ENCODE results near the gene FAM193A. TPM values are rescaled to one million over a fixed set of nuclear protein-coding genes. Genes with fewer than 3 reads are reported as not detected.
"Not testable (repeated sequence)": the region's sequence is repeated elsewhere in the genome, so short reads cannot be mapped to it uniquely, and the experiment has no call there.

FAM193A gene
- polyA plus RNA-seq, 6 donors from 2014 or later = 1.5 to 5.9 (median 2.2) TPM

- H3K4me1 Mint-ChIP-seq = peaks cover 20 to 35% (median 33%) of the 10 kb centered on the region in 3 donors
- no peak for DNase-seq
- peaks cover 0 to 5% of the 10 kb centered on the region in 2 donors for H3K36me3 Mint-ChIP-seq
- no peaks in the 10 kb centered on the region for H3K27me3 Mint-ChIP-seq
- H3K27ac Mint-ChIP-seq = peak overlapping the region in 3 of 6 donors; percentile 22 to 24 (median 24)
- no peak overlapping the region for H3K4me3 Mint-ChIP-seq
- no peak for ATAC-seq (ENCODE audit: low read depth in 2 of 2)
- H3K9me3 Mint-ChIP-seq = no peaks in the 10 kb centered on the region
These were observed 29.2 kb upstream of the FAM193A start for GRCh38 chr4:2507259-2507658.

DNA sequence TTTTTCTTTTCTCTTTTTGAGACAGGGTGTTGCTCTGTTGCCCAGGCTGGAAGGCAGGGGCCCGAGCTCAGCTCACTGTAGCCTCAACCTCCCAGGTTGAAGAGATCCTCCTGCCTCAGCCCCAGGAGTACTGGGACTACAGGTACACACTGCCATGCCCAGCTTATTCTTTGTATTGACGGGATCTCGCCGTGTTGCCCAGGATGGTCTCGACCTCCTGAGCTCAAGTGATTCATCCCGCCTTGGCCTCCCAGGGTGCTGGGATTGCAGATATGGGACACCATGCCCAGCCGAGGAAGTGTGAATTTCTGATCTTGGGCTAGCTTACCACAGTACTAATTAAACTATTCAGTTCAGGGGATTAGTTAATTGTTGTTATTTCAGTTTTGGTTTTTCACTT, 28.6 kb upstream of the FAM193A start:
- Mint-ChIP-seq H3K4me1 (peaks cover 21 to 36% (median 33%) of the 10 kb centered on the region in 3 donors), H3K27ac (no peak overlapping the region), H3K36me3 (peaks cover 0 to 7% of the 10 kb centered on the region in 2 donors), H3K9me3 (no peaks in the 10 kb centered on the region), H3K4me3 (no peak overlapping the region), H3K27me3 (no peaks in the 10 kb centered on the region)
- ATAC-seq (ENCODE audit: low read depth in 2 of 2) = no peak
- DNase-seq = no peak

- DNase-seq = no peak
- Mint-ChIP-seq H3K36me3 (peaks cover 5 to 14% of the 10 kb centered on the region in 2 donors), H3K4me1 (peaks cover 21 to 36% (median 31%) of the 10 kb centered on the region in 3 donors), H3K27me3 (no peaks in the 10 kb centered on the region), H3K4me3 (no peak overlapping the region), H3K9me3 (no peaks in the 10 kb centered on the region), H3K27ac (peak overlapping the region in 5 of 6 donors; percentile 21 to 90 (median 61))
- ATAC-seq (ENCODE audit: low read depth in 2 of 2) = peak in 1 of 2 donors; percentile 9
These were observed 25.8 kb upstream of the FAM193A start for GRCh38 chr4:2510351-2511259.

- H3K27me3 Mint-ChIP-seq = no peaks in the 10 kb centered on the region
- peak overlapping the region in 5 of 6 donors; percentile 68 to 93 (median 82) for H3K27ac Mint-ChIP-seq
- ATAC-seq (ENCODE audit: low read depth in 2 of 2) (peak; percentile 61 to 73), DNase-seq (no peak)
- H3K36me3 Mint-ChIP-seq = peaks cover 5 to 14% of the 10 kb centered on the region in 2 donors
- peaks cover 21 to 33% (median 33%) of the 10 kb centered on the region in 3 donors for H3K4me1 Mint-ChIP-seq
- peak overlapping the region in 3 of 8 donors; percentile 15 to 47 (median 47) for H3K4me3 Mint-ChIP-seq
- H3K9me3 Mint-ChIP-seq = no peaks in the 10 kb centered on the region
These were observed 24.8 kb upstream of the FAM193A start for GRCh38 chr4:2511645-2512131.

DNA sequence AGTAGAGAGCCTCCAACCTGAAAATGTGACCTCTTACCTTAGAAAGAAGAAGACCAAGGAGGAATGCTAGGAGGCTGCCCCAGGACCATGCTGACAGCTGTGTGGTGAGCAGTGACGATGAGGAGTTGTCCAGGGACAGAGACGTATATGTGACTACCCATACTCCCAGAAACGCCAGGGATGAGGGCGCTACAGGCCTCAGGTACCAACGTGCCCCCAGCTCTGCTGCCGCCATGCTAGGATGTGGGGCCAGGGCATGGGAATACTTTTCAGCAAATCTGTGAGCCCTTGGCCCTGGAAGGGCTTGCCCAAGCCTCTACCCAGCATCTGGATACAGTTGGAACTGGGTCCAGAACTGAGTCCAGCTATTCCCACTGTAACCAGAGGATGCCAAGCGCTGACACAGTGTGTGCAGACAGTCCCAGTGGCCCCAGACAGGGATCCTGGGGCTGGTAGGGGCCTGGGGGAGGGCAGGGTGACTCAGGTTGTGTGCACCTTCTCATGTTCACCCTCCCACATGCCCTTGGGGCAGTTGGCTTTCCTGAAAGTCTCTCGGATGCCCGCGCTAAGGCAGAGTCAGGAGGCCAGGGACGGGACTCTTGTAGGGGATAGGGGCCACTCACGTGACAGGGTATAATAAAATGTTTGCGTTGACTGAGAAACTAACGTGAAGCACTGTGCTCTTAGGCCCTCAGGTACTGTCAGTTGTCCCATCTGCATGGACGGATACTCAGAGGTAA, 23.9 kb upstream of the FAM193A start:
- ATAC-seq (ENCODE audit: low read depth in 2 of 2) (no peak), DNase-seq (no peak)
- Mint-ChIP-seq H3K4me1 (peaks cover 21 to 27% (median 24%) of the 10 kb centered on the region in 3 donors), H3K27ac (peak overlapping the region in 4 of 6 donors; percentile 72 to 93 (median 86)), H3K4me3 (peak overlapping the region in 2 of 8 donors; percentile 11 to 47), H3K36me3 (peaks cover 5 to 14% of the 10 kb centered on the region in 2 donors), H3K27me3 (no peaks in the 10 kb centered on the region), H3K9me3 (no peaks in the 10 kb centered on the region)

GRCh38 chr4:2514193-2514592, 22.3 kb upstream of the FAM193A start:
- H3K4me3 Mint-ChIP-seq; H3K27me3 Mint-ChIP-seq; DNase-seq; ATAC-seq (ENCODE audit: low read depth in 2 of 2); H3K9me3 Mint-ChIP-seq: not testable (repeated sequence)
- Mint-ChIP-seq H3K27ac (peak overlapping the region in 1 of 6 donors; percentile 13), H3K4me1 (peaks cover 15 to 27% (median 21%) of the 10 kb centered on the region in 3 donors), H3K36me3 (peaks cover 5 to 14% of the 10 kb centered on the region in 2 donors)

DNA sequence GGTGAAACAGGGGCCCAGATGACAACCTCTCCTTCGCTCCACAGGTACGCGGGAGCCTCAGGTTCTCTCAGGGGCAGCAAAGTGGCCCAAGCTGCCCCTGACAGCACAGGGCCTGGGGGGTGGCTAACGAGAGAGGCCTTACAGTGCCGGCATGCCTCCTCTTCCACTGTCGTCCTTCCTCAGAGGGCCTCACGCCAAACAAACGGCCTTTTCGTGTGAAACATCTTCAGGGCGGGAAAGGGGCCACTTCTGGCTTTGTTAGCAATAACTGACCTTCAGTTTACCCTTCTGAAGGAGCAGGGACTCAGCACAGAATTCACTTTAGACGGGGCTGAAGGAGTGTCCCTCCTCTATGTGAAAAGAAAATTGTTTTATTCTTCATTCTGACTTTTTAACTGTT, 21.5 kb upstream of the FAM193A start:
- not testable (repeated sequence) for H3K4me3 Mint-ChIP-seq; ATAC-seq (ENCODE audit: low read depth in 2 of 2); H3K9me3 Mint-ChIP-seq; DNase-seq; H3K27me3 Mint-ChIP-seq
- H3K27ac Mint-ChIP-seq = peak overlapping the region in 1 of 6 donors; percentile 6
- H3K4me1 Mint-ChIP-seq = peaks cover 15 to 24% (median 20%) of the 10 kb centered on the region in 3 donors
- peaks cover 5 to 14% of the 10 kb centered on the region in 2 donors for H3K36me3 Mint-ChIP-seq

DNA sequence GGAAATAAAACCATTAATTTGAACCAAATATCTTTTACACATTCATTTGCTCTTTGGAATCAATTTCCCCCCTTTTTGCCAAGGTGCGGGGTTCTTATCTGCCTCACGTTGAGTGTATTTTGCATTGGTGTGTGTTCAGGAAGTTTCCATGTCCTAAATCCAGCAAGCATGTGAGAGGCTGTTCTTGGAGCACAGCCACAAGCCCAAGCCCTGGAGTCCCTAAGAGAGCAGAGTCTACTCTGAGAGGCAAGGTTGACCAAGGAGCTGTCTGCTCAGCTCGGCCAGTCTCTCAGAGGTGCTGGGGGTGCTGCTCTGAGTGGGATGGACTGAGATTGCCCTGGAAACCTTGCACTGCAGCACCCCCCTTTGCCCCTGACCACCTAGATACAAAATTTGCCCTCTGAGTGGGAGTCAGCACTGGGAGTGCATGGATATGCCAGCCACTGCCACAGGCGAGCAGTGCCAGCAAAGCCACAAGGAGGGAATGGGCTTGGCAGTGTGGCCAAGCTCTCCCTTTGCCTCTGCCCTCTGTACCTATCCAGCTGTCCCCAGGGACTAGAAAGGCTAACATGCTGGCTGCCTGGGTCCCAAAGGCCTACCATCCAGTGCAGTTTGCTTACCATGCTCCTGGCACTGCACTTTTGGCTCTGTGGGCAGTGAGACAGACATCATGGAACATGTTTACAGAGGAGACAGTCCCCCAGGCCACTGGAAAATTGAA, 20.5 kb upstream of the FAM193A start:
- no peak for ATAC-seq (ENCODE audit: low read depth in 2 of 2)
- H3K4me3 Mint-ChIP-seq = no peak overlapping the region
- DNase-seq = no peak
- H3K9me3 Mint-ChIP-seq = no peaks in the 10 kb centered on the region
- H3K27me3 Mint-ChIP-seq = no peaks in the 10 kb centered on the region
- H3K36me3 Mint-ChIP-seq = peaks cover 5 to 14% of the 10 kb centered on the region in 2 donors
- H3K4me1 Mint-ChIP-seq = peaks cover 6 to 13% (median 9%) of the 10 kb centered on the region in 3 donors
- peak overlapping the region in 3 of 6 donors; percentile 13 to 59 (median 55) for H3K27ac Mint-ChIP-seq

GRCh38 chr4:2516635-2517034, 19.8 kb upstream of the FAM193A start:
- peaks cover 5 to 14% of the 10 kb centered on the region in 2 donors for H3K36me3 Mint-ChIP-seq
- H3K4me1 Mint-ChIP-seq = peaks cover 6 to 11% (median 7%) of the 10 kb centered on the region in 3 donors
- no peaks in the 10 kb centered on the region for H3K9me3 Mint-ChIP-seq
- H3K4me3 Mint-ChIP-seq = peak overlapping the region in 1 of 8 donors; percentile 9
- no peaks in the 10 kb centered on the region for H3K27me3 Mint-ChIP-seq
- DNase-seq = no peak
- H3K27ac Mint-ChIP-seq = peak overlapping the region in 2 of 6 donors; percentile 13 to 38
- ATAC-seq (ENCODE audit: low read depth in 2 of 2) = no peak

DNA sequence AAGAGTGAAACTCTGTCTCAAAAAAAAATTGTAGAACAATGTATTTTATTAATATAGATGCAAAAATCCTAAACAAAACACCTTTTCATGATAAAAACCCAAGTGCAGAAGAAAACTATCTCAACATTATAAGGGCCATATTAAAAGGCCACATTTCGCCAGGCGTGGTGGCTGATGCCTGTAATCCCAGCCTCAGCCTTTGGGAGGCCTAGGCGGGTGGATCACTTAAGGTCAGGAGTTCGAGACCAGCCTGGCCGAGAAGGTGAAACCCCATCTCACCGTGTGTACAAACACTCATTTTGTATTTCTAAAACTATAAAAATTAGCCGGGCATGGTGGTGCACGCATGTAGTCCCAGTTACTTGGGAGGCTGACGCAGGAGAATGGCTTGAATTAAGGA, 9.9 kb upstream of the FAM193A start:
- H3K36me3 Mint-ChIP-seq = no peaks in the 10 kb centered on the region
- H3K4me3 Mint-ChIP-seq = no peak overlapping the region
- no peaks in the 10 kb centered on the region for H3K4me1 Mint-ChIP-seq
- H3K9me3 Mint-ChIP-seq = no peaks in the 10 kb centered on the region
- DNase-seq (no peak), ATAC-seq (ENCODE audit: low read depth in 2 of 2) (no peak)
- no peaks in the 10 kb centered on the region for H3K27me3 Mint-ChIP-seq
- no peak overlapping the region for H3K27ac Mint-ChIP-seq

GRCh38 chr4:2534904-2535375, 1.5 kb upstream of the FAM193A start:
- no peak for ATAC-seq (ENCODE audit: low read depth in 2 of 2)
- H3K27ac Mint-ChIP-seq = peak overlapping the region in 5 of 6 donors; percentile 90 to 98 (median 97)
- H3K4me1 Mint-ChIP-seq = peaks cover 11 to 24% (median 14%) of the 10 kb centered on the region in 3 donors
- H3K27me3 Mint-ChIP-seq = no peaks in the 10 kb centered on the region
- no peaks in the 10 kb centered on the region for H3K36me3 Mint-ChIP-seq
- peak overlapping the region; percentile 84 to 96 (median 93) for H3K4me3 Mint-ChIP-seq
- no peaks in the 10 kb centered on the region for H3K9me3 Mint-ChIP-seq
- DNase-seq = no peak

DNA sequence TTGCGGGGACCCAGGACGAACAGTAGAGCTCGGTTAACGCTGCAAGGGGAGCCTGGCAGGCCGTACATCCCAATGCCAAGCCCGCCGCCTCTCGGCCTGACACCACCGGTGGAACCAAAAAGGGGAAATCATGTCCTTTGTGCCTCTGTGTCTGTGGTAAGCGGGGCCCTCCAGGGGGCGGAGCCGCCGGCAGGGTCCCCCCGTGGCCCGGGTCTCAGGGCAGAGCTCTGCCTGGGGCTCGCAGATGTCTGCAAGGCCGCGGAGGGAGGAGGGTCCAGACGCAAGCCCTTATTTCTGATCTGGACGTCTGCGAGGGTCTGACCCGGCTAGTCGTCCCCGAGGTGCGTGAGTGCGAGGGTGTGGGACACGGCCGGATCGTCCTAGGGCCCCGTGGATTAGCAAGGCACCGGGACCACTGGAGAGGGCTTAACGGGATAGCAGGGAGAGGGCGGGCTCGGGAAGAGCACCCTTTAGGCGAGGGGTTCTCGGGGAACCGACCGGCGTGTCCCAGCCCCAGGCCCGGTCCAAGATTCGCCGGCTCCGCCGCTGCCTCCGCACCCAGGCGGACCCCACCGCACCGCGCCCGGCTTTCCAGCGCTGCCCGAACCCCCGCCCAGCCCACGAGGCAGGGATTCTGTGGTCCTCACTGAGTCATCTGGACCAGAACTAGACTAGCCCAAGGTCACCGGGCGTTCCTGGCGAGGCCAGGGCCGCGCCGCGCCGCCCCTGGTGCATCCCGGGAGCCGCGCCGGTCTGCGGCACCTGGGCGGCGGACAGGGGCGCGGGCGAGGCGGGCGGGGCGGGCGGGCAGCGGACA, 863 bp upstream of the FAM193A start:
- peaks cover 11 to 31% (median 14%) of the 10 kb centered on the region in 3 donors for H3K4me1 Mint-ChIP-seq
- DNase-seq = peak; percentile 75
- no peaks in the 10 kb centered on the region for H3K36me3 Mint-ChIP-seq
- ATAC-seq (ENCODE audit: low read depth in 2 of 2) = peak; percentile 32 to 37
- H3K9me3 Mint-ChIP-seq = no peaks in the 10 kb centered on the region
- H3K27ac Mint-ChIP-seq = peak overlapping the region; percentile 90 to 98 (median 97)
- peak overlapping the region; percentile 84 to 96 (median 93) for H3K4me3 Mint-ChIP-seq
- no peaks in the 10 kb centered on the region for H3K27me3 Mint-ChIP-seq
